HEK293 (cell line): ENCODE results near the gene TRIM26.

Experiments used
- ATF2 ChIP-seq: fragments of 450-650 bp; formaldehyde crosslinking; IDR thresholded peaks from 2 replicates; pipeline ENCODE4 v1.5.1; 2016; ENCODE audit warnings: missing biosample characterization, missing genetic modification characterization, low read depth
- KLF9 ChIP-seq: fragments of 450-650 bp; formaldehyde crosslinking; IDR thresholded peaks from 2 replicates; pipeline ENCODE4 v1.5.1; 2016; ENCODE audit warnings: missing biosample characterization, missing genetic modification characterization, low read depth
- ZBTB21 ChIP-seq: fragments of 450-650 bp; formaldehyde crosslinking; IDR thresholded peaks from 2 replicates; pipeline ENCODE4 v1.5.1; 2017; ENCODE audit warnings: missing biosample characterization, missing genetic modification characterization
- ZNF157 ChIP-seq: fragments of 450-650 bp; formaldehyde crosslinking; IDR thresholded peaks from 2 replicates; pipeline ENCODE4 v1.5.1; 2016; ENCODE audit warnings: missing biosample characterization, missing genetic modification characterization
- ZNF335 ChIP-seq: fragments of 450-650 bp; formaldehyde crosslinking; conservative IDR thresholded peaks from 2 replicates; pipeline ENCODE4 v1.5.1; 2016; ENCODE audit warnings: missing biosample characterization, missing genetic modification characterization
- ZNF48 ChIP-seq: fragments of 450-650 bp; formaldehyde crosslinking; IDR thresholded peaks from 2 replicates; pipeline ENCODE4 v1.5.1; 2016; ENCODE audit warnings: missing biosample characterization, missing genetic modification characterization
- TF ChIP-seq, protein P1 (sequence below): fragments of 450-650 bp; formaldehyde crosslinking; IDR thresholded peaks from 2 replicates; pipeline ENCODE4 v1.5.1; 2016; ENCODE audit warnings: missing biosample characterization, missing genetic modification characterization
- TF ChIP-seq, protein P2 (sequence below): fragments of 450-650 bp; formaldehyde crosslinking; IDR thresholded peaks from 2 replicates; pipeline ENCODE4 v1.5.1; 2016; ENCODE audit warnings: missing biosample characterization, missing genetic modification characterization
- TF ChIP-seq, protein P3 (sequence below): fragments of 450-650 bp; formaldehyde crosslinking; IDR thresholded peaks from 2 replicates; pipeline ENCODE4; 2016; ENCODE audit warnings: missing biosample characterization, missing genetic modification characterization
- TF ChIP-seq, protein P4 (sequence below): fragments of 450-650 bp; formaldehyde crosslinking; IDR thresholded peaks from 2 replicates; pipeline ENCODE4 v1.5.1; 2016; ENCODE audit warnings: missing biosample characterization, missing genetic modification characterization

- TF ChIP-seq KLF9 (tag by site-specific recombination) (no peak), ZBTB21 (tag by site-specific recombination) (no peak), ZNF157 (tag by site-specific recombination) (no peak), ZNF48 (no peak), ZNF335 (tag by site-specific recombination) (no peak), ATF2 (tag by site-specific recombination) (no peak)
- TF ChIP-seq, protein P1, sequence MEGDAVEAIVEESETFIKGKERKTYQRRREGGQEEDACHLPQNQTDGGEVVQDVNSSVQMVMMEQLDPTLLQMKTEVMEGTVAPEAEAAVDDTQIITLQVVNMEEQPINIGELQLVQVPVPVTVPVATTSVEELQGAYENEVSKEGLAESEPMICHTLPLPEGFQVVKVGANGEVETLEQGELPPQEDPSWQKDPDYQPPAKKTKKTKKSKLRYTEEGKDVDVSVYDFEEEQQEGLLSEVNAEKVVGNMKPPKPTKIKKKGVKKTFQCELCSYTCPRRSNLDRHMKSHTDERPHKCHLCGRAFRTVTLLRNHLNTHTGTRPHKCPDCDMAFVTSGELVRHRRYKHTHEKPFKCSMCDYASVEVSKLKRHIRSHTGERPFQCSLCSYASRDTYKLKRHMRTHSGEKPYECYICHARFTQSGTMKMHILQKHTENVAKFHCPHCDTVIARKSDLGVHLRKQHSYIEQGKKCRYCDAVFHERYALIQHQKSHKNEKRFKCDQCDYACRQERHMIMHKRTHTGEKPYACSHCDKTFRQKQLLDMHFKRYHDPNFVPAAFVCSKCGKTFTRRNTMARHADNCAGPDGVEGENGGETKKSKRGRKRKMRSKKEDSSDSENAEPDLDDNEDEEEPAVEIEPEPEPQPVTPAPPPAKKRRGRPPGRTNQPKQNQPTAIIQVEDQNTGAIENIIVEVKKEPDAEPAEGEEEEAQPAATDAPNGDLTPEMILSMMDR, result no peak
- TF ChIP-seq, protein P2, sequence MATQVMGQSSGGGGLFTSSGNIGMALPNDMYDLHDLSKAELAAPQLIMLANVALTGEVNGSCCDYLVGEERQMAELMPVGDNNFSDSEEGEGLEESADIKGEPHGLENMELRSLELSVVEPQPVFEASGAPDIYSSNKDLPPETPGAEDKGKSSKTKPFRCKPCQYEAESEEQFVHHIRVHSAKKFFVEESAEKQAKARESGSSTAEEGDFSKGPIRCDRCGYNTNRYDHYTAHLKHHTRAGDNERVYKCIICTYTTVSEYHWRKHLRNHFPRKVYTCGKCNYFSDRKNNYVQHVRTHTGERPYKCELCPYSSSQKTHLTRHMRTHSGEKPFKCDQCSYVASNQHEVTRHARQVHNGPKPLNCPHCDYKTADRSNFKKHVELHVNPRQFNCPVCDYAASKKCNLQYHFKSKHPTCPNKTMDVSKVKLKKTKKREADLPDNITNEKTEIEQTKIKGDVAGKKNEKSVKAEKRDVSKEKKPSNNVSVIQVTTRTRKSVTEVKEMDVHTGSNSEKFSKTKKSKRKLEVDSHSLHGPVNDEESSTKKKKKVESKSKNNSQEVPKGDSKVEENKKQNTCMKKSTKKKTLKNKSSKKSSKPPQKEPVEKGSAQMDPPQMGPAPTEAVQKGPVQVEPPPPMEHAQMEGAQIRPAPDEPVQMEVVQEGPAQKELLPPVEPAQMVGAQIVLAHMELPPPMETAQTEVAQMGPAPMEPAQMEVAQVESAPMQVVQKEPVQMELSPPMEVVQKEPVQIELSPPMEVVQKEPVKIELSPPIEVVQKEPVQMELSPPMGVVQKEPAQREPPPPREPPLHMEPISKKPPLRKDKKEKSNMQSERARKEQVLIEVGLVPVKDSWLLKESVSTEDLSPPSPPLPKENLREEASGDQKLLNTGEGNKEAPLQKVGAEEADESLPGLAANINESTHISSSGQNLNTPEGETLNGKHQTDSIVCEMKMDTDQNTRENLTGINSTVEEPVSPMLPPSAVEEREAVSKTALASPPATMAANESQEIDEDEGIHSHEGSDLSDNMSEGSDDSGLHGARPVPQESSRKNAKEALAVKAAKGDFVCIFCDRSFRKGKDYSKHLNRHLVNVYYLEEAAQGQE (tag by site-specific recombination), result no peak
- TF ChIP-seq, protein P3, sequence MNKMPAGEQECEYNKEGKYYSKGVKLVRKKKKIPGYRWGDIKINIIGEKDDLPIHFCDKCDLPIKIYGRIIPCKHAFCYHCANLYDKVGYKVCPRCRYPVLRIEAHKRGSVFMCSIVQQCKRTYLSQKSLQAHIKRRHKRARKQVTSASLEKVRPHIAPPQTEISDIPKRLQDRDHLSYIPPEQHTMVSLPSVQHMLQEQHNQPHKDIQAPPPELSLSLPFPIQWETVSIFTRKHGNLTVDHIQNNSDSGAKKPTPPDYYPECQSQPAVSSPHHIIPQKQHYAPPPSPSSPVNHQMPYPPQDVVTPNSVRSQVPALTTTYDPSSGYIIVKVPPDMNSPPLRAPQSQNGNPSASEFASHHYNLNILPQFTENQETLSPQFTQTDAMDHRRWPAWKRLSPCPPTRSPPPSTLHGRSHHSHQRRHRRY (tag by site-specific recombination), result no peak
- TF ChIP-seq, protein P4, sequence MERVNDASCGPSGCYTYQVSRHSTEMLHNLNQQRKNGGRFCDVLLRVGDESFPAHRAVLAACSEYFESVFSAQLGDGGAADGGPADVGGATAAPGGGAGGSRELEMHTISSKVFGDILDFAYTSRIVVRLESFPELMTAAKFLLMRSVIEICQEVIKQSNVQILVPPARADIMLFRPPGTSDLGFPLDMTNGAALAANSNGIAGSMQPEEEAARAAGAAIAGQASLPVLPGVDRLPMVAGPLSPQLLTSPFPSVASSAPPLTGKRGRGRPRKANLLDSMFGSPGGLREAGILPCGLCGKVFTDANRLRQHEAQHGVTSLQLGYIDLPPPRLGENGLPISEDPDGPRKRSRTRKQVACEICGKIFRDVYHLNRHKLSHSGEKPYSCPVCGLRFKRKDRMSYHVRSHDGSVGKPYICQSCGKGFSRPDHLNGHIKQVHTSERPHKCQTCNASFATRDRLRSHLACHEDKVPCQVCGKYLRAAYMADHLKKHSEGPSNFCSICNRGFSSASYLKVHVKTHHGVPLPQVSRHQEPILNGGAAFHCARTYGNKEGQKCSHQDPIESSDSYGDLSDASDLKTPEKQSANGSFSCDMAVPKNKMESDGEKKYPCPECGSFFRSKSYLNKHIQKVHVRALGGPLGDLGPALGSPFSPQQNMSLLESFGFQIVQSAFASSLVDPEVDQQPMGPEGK (tag by site-specific recombination), result no peak
Observed at GRCh38 chr6:30202366-30202765, 10.8 kb downstream of the TRIM26 start.
